ENCODE measurements around the gene KIAA0513. TPM values are rescaled to one million over a fixed set of nuclear protein-coding genes. Genes with fewer than 3 reads are reported as not detected.

KIAA0513 gene
- total RNA-seq, 1 experiment from 2014 or later, result 6.6 TPM

DNA sequence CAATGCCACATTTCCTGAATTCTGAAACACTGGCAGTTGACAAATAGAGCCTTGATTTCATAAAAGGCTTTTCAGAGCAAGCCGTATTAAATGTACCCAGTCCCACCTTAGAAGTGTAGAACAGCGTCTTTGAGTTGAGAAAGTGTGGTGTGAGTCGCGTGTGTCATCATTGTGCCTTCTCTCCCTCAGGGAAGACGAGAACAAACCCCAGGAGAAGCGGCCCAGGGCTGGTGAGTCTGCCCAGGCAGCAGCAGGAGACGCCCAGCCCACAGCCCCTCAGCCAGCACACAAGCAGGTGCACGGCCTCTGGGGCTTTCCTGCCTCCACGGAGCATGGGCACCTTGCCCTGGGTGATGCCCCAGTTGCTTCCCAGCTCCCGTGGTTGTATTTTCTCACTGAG lies 50.6 kb downstream of the KIAA0513 start:
- Histone ChIP-seq H3K79me2 (ENCODE audit: insufficient read depth, low read length) (no peaks in the 10 kb centered on the region), H3K36me3 (ENCODE audit: control insufficient read depth in 1 of 2, insufficient read depth in 2 of 2, low read length in 2 of 2) (no peaks in the 10 kb centered on the region), H3K27ac (ENCODE audit: low read depth, low read length) (no peak overlapping the region), H4K20me1 (ENCODE audit: insufficient read depth) (no peaks in the 10 kb centered on the region), H3K9me2 (ENCODE audit: insufficient read depth) (no peaks in the 10 kb centered on the region), H3K4me1 (ENCODE audit: control insufficient read depth in 1 of 2, insufficient read depth in 2 of 2, low read length in 2 of 2) (no peaks in the 10 kb centered on the region), H3K9ac (ENCODE audit: low read length) (no peak overlapping the region), H3K4me3 (replicated peaks in 1 of 2; ENCODE audit: low read depth in 1 of 2, low read length in 2 of 2) (no peak overlapping the region), H2AFZ (ENCODE audit: low read depth, low read length, poor library complexity, severe bottlenecking) (no peak overlapping the region), H3K9me3 (ENCODE audit: control insufficient read depth in 1 of 2, insufficient read depth in 1 of 2, low read depth in 1 of 2, low read length in 2 of 2) (no peaks in the 10 kb centered on the region), H3K27me3 (ENCODE audit: insufficient read depth, low read length) (no peaks in the 10 kb centered on the region), H3K4me2 (ENCODE audit: low read length) (no peak overlapping the region)
- BruUV-seq (replicated peaks), result no TSS peak
- ATAC-seq (no peak), DNase-seq (ENCODE audit: low read depth, low spot score) (no peak)
- TF ChIP-seq ELF1 (IDR thresholded peaks at IDR 0.05; ENCODE audit: borderline replicate concordance, low read depth), result no peak
- TF ChIP-seq, protein P1, sequence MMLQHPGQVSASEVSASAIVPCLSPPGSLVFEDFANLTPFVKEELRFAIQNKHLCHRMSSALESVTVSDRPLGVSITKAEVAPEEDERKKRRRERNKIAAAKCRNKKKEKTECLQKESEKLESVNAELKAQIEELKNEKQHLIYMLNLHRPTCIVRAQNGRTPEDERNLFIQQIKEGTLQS (IDR thresholded peaks at IDR 0.05), result no peak
- TF ChIP-seq EZH2phosphoT487 (IDR thresholded peaks at IDR 0.05; ENCODE audit: borderline replicate concordance), result no peak
- TF ChIP-seq ZNF274 (IDR thresholded peaks at IDR 0.05; ENCODE audit: low read depth, low read length), result no peak
- no peak for TF ChIP-seq EGR1 (IDR thresholded peaks at IDR 0.05; ENCODE audit: low read depth)
- TF ChIP-seq POLR2AphosphoS5 (IDR thresholded peaks at IDR 0.05; ENCODE audit: low read depth, low read length), result no peak
- no peak for TF ChIP-seq EZH2 (IDR thresholded peaks at IDR 0.05)
- TF ChIP-seq SIN3A (IDR thresholded peaks at IDR 0.05; ENCODE audit: low read depth), result no peak
- no peak for TF ChIP-seq CBX3 (IDR thresholded peaks at IDR 0.05; ENCODE audit: low read depth)
- TF ChIP-seq, protein P2, sequence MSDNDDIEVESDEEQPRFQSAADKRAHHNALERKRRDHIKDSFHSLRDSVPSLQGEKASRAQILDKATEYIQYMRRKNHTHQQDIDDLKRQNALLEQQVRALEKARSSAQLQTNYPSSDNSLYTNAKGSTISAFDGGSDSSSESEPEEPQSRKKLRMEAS (IDR thresholded peaks at IDR 0.05), result no peak
- TF ChIP-seq, protein P3, sequence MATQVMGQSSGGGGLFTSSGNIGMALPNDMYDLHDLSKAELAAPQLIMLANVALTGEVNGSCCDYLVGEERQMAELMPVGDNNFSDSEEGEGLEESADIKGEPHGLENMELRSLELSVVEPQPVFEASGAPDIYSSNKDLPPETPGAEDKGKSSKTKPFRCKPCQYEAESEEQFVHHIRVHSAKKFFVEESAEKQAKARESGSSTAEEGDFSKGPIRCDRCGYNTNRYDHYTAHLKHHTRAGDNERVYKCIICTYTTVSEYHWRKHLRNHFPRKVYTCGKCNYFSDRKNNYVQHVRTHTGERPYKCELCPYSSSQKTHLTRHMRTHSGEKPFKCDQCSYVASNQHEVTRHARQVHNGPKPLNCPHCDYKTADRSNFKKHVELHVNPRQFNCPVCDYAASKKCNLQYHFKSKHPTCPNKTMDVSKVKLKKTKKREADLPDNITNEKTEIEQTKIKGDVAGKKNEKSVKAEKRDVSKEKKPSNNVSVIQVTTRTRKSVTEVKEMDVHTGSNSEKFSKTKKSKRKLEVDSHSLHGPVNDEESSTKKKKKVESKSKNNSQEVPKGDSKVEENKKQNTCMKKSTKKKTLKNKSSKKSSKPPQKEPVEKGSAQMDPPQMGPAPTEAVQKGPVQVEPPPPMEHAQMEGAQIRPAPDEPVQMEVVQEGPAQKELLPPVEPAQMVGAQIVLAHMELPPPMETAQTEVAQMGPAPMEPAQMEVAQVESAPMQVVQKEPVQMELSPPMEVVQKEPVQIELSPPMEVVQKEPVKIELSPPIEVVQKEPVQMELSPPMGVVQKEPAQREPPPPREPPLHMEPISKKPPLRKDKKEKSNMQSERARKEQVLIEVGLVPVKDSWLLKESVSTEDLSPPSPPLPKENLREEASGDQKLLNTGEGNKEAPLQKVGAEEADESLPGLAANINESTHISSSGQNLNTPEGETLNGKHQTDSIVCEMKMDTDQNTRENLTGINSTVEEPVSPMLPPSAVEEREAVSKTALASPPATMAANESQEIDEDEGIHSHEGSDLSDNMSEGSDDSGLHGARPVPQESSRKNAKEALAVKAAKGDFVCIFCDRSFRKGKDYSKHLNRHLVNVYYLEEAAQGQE (IDR thresholded peaks at IDR 0.05; ENCODE audit: low read depth), result no peak
- no peak for TF ChIP-seq SRF (IDR thresholded peaks at IDR 0.05; ENCODE audit: low read depth)
- TF ChIP-seq POLR2A (IDR thresholded peaks at IDR 0.05; ENCODE audit: borderline replicate concordance, extremely low read depth, insufficient read depth, insufficient read length), result no peak
- CTCF ChIA-PET, result no interaction called here
- POLR2A ChIA-PET, result no interaction called here
- intact Hi-C loops (cut with micrococcal nuclease), result no loop called here
- RAD21 ChIA-PET (ENCODE audit: low non-redundant PET in 1 of 2, low total read pairs in 2 of 2, uncharacterized antibody in 2 of 2, unreplicated experiment in 2 of 2), result no interaction called here
